SK-N-MC (cell line): Measurements from ENCODE around the gene PPIF.

ENCODE experiments used
- DNase-seq: peaks from one replicate; pipeline ENCODE4 v3.0.0-alpha.2; 2011; ENCODE audit warnings: low read depth, low spot score
- H3K27ac ChIP-seq: fragments of 200-600 bp; sonication (generic); 2 replicates; pipeline ENCODE4 v1.5.1; 2016; ENCODE audit warnings: mixed run types
- H3K36me3 ChIP-seq: fragments of 200-600 bp; sonication (generic); 2 replicates; pipeline ENCODE4 v1.6.1; 2017; ENCODE audit warnings: antibody characterized with exemption, low read length, mixed read lengths; ENCODE audit not compliant: insufficient read depth
- H3K4me3 ChIP-seq: fragments of 200-600 bp; sonication (generic); 2 replicates; pipeline ENCODE4 v1.5.1; 2016
- H3K9ac ChIP-seq: fragments of 200-600 bp; sonication (generic); 2 replicates; pipeline ENCODE4 v1.8.0; 2017; ENCODE audit warnings: mixed run types, mixed read lengths; ENCODE audit not compliant: insufficient read length
- H3K9me3 ChIP-seq: fragments of 200-600 bp; sonication (generic); 2 replicates; pipeline ENCODE4 v1.6.1; 2017; ENCODE audit warnings: low read depth, mild to moderate bottlenecking, antibody characterized with exemption, low read length, moderate library complexity, mixed read lengths
- EZH2 ChIP-seq: fragments of 200-600 bp; sonication (generic); IDR thresholded peaks from one replicate; pipeline ENCODE4 v1.6.1; 2017; ENCODE audit warnings: antibody characterized with exemption
- FOXP2 ChIP-seq: optimal IDR thresholded peaks from 2 replicates; pipeline ENCODE3; 2011; ENCODE audit warnings: mild to moderate bottlenecking, moderate library complexity; ENCODE audit not compliant: insufficient read depth; ENCODE audit errors: extremely low read length, control extremely low read depth
- POLR2AphosphoS5 ChIP-seq: IDR thresholded peaks from 2 replicates; pipeline ENCODE4 v1.6.1; 2012; ENCODE audit warnings: mild to moderate bottlenecking, low read depth, low read length, borderline replicate concordance

Gene PPIF

DNA sequence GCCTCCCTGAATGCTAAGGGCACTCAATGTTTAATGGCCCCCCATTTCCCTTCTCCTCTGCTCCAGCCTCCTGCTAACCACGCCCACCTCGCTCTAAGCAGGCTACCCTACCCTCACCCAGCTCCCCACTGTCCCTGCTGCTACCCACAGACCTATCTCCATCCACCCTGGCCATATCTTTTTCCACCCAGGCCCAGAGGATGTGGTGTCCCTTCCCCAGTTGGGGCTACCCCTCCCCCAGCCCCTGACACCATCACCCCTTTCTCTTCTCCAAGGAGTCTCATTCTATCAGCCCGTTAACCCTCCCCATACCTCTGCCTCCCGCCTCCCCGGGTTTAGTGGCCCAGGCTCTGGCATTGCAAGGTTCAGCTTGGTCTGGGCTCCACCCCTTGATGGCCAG is 28.9 kb upstream of the PPIF start:
- no peak for DNase-seq
- Histone ChIP-seq H3K4me3 (no peak overlapping the region), H3K36me3 (no peaks in the 10 kb centered on the region), H3K9ac (no peak overlapping the region), H3K9me3 (no peaks in the 10 kb centered on the region), H3K27ac (no peak overlapping the region)
- TF ChIP-seq EZH2 (no peak), POLR2AphosphoS5 (no peak), FOXP2 (no peak)

DNA sequence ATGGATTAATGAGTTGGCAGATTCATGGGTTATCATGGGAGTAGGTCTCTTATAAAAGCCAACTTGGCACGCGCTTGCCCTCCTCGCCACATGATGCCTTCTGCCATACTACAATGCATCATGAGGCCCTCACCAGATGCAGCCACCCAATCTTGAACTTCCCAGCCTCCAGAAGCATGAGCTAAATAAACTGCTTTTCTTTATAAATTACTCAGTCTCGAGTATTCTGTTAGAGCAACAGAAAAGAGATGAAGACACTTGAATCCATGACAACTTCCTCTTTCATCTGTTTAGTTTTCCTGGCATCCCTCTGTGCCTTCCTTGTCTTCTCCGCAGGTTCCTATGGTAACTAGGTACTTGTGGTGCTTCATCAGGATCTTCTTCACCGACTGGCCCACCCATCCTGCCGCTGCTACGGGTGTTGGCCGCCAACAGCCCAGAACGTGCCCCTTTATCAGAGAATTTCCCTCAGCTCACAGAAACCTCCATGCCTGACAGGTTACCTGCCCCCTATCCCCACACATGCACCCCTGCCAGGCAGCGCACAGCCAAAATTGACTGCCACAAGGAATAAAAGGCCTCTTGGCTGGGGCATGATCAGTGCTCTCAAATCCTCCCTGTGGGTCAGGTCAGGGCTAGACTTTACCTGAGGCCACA is 28.0 kb upstream of the PPIF start:
- TF ChIP-seq EZH2 (no peak), FOXP2 (no peak), POLR2AphosphoS5 (no peak)
- H3K27ac ChIP-seq = no peak overlapping the region
- no peaks in the 10 kb centered on the region for H3K36me3 ChIP-seq
- H3K4me3 ChIP-seq = no peak overlapping the region
- no peaks in the 10 kb centered on the region for H3K9me3 ChIP-seq
- DNase-seq = no peak
- no peak overlapping the region for H3K9ac ChIP-seq

DNA sequence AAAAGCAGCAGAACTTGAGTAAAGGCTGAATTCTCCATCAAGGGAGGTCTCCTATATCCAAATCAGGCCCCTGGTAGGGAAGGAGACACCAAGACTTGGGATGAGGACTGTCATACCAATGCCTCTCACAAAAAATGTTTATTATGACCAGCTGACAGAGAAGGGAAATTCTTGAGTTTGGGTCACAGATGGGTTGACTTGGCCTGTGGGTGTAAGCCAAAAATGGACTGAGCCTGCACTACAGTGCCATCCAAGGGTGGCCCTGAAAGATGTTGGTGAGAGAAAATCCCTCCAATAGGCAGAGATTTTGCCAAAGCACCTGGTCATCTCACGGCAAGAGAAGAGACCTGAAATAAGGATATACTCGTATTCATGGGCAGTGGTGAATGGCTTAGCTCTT is 27.0 kb upstream of the PPIF start:
- H3K27ac ChIP-seq = no peak overlapping the region
- no peak for DNase-seq
- H3K36me3 ChIP-seq = no peaks in the 10 kb centered on the region
- no peaks in the 10 kb centered on the region for H3K9me3 ChIP-seq
- no peak overlapping the region for H3K4me3 ChIP-seq
- H3K9ac ChIP-seq = no peak overlapping the region
- TF ChIP-seq POLR2AphosphoS5 = no peak
- no peak for TF ChIP-seq EZH2
- no peak for TF ChIP-seq FOXP2

DNA sequence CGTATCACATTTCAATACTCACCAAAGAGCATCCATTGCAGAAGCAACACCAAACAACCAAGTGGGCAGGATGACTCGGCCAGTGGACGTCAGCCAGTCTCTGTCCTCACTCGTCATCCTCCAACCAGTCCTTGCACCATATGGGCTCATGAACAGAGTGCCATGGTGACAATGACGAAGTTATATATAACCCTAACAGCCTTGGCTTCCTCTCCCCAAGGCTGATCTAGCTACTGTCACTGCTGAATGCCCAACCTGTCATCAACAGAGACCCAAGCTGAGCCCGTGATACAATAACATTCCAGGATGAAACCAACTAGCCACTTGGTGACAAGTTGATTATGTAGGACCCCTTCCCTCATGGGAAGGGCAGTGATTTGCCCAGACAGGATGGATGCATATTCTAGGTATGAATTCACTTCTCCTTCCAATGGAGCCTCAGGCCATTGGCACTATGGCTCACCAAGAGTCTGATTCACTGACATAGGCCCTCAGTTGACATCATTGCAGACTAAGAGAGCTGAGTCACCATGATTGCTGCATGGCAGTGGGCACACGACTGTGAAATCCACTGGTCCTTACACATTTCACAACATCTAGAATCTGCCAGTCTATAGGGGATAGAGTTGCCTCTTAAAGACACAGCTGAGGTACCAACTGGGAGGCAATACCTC is 26.3 kb upstream of the PPIF start:
- no peaks in the 10 kb centered on the region for H3K9me3 ChIP-seq
- no peak overlapping the region for H3K9ac ChIP-seq
- H3K4me3 ChIP-seq = no peak overlapping the region
- no peak for DNase-seq
- no peaks in the 10 kb centered on the region for H3K36me3 ChIP-seq
- H3K27ac ChIP-seq = no peak overlapping the region
- no peak for TF ChIP-seq POLR2AphosphoS5
- no peak for TF ChIP-seq EZH2
- TF ChIP-seq FOXP2 = no peak

DNA sequence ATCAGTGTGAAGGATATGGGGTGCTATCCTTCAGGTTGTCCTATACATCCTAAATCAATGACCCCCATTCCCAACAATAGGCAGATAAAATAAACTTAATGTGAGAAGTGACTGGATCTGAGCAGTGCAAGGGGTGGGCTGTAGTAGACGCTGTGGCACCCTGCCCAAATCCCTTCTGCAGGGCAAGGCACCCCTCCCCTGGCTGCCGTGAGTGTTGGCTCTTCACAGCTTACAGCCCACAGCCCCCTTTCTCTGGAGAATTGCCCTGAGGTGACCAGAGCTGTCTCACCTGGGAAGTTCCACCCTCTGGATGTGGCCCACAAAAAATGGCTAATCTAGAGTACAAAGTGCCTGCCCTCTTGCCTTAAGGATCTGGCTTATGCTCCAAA is 25.8 kb upstream of the PPIF start:
- H3K4me3 ChIP-seq = no peak overlapping the region
- TF ChIP-seq EZH2 (no peak), POLR2AphosphoS5 (no peak), FOXP2 (no peak)
- H3K9me3 ChIP-seq = no peaks in the 10 kb centered on the region
- no peaks in the 10 kb centered on the region for H3K36me3 ChIP-seq
- DNase-seq = no peak
- no peak overlapping the region for H3K27ac ChIP-seq
- H3K9ac ChIP-seq = no peak overlapping the region

DNA sequence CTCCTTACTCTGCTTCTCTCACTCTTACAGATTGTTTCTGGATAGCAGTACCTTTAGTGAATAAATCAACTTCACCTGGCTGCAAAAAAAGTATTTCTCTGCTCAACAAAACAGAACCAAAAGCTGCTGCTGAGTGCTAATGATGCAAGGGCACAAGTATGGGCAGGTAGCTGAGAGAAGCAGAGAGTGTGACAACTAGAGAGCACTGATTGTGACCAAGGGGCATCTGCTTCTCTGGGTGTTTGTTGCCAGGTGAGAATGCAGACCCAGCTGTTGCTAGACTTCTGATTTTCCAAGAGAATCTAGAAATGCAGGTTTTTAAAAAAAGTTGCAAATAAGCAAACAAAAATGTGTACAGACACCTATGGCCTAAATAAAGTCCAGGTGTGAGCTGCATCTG is 25.3 kb upstream of the PPIF start:
- no peak overlapping the region for H3K9ac ChIP-seq
- no peak overlapping the region for H3K27ac ChIP-seq
- TF ChIP-seq FOXP2 (no peak), POLR2AphosphoS5 (no peak), EZH2 (no peak)

DNA sequence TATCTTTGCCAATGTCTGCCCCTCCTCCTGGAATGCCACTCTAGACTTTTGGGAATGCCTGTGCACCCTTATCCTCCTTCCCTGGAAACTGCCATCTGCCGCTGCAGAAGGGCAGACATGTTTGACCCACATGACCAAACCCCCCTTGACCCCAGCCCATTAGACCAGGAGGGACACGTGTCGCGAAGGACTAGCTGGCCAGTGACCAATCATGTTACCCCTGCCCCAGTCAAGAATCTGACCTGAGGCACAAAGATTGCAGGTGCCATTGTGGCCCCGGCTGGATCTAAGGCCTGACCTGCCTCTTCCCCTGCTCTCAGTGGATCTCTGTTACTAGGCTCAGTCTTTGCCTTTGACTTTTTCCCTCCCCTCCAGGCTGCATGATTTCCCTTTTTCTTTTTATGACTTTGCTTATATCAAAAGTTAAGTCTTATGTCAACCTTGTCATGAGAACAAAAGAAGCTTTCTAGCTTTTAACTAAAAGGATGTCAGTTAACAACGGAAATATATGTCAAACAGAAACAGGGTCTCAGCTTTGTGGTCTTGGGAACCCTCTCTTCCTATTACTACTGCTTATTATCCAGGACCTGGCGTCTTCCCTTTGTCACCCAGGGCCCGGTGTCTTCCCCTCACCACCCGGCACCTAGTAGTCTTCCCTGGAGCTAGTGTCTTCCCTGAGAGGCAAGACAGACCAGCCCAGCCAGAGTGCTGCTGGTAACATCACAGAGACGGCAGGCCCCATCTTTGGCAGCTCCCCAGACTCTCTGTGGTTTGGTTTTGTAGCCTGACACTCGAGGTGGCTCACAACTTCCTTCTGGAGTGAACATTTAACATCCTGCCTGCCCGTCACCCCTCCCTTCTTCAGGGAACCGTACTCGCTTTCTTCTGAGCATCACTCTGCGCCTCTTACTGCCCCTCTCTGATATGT is 24.4 kb upstream of the PPIF start:
- Histone ChIP-seq H3K27ac (no peak overlapping the region), H3K4me3 (no peak overlapping the region), H3K9ac (no peak overlapping the region)

More for the DNA sequence above, 25.3 kb upstream of the PPIF start:
- no peaks in the 10 kb centered on the region for H3K9me3 ChIP-seq
- no peaks in the 10 kb centered on the region for H3K36me3 ChIP-seq
- no peak for DNase-seq
- no peak overlapping the region for H3K4me3 ChIP-seq

DNA sequence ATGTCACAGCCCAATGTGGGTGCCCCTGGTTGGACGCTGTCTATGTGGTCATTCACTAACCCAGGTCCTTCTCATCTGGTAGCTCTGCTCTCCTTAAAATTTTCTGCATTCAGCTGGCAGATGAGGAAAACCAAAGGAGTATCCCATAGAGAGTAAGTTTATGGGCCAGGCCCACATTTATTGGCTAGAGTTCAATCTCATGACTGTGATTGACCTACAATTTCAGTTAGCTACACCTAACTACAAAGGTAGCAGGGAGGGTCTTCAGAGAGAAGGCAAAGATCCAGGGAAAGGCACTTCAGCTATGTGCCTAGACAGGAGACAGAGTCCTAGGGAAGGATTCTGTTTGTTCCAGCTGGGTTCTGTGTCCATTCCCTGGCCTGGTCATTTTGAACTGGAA is 23.7 kb upstream of the PPIF start:
- DNase-seq = no peak
- no peak overlapping the region for H3K4me3 ChIP-seq
- H3K27ac ChIP-seq = no peak overlapping the region
- TF ChIP-seq POLR2AphosphoS5 (no peak), FOXP2 (no peak), EZH2 (no peak)
- H3K36me3 ChIP-seq = no peaks in the 10 kb centered on the region
- H3K9me3 ChIP-seq = no peaks in the 10 kb centered on the region
- H3K9ac ChIP-seq = no peak overlapping the region

More for the DNA sequence above, 24.4 kb upstream of the PPIF start:
- TF ChIP-seq POLR2AphosphoS5 (no peak), FOXP2 (no peak), EZH2 (no peak)
- no peak for DNase-seq
- Histone ChIP-seq H3K36me3 (no peaks in the 10 kb centered on the region), H3K9me3 (no peaks in the 10 kb centered on the region)
